Stimulated activated CD4-positive, alpha-beta T cell treated with anti-CD3 and anti-CD28 coated beads, Interleukin-1b, Interleukin-23, amount 100 ng/mL, for 48 hours (primary cell): ENCODE measurements around the gene SESTD1.
A peak's percentile ranks its signal among the peaks of the same experiment; 100 is the strongest.

Experiments
- DNase-seq: peaks from one replicate; pipeline ENCODE4 v3.0.0-alpha.2; 2020

Gene SESTD1

GRCh38 chr2:179264368-179265081 is at the start of gene SESTD1:
SESTD1 (minus strand) TSS chr2:179264832; CDS start chr2:179191841, 72,991 bp downstream.
- DNase-seq: peak; percentile 33

GRCh38 chr2:179313057-179313456 is 48.4 kb upstream of the SESTD1 start:
- DNase-seq: no peak

- no peak for DNase-seq
Measured at GRCh38 chr2:179311101-179311500, 46.5 kb upstream of the SESTD1 start.

GRCh38 chr2:179307616-179308371 is 43.2 kb upstream of the SESTD1 start:
- DNase-seq: no peak

- DNase-seq: no peak
Measured at GRCh38 chr2:179305125-179305524, 40.5 kb upstream of the SESTD1 start.

- DNase-seq: no peak
Measured at GRCh38 chr2:179304424-179304823, 39.8 kb upstream of the SESTD1 start.

GRCh38 chr2:179302764-179303571 is 38.3 kb upstream of the SESTD1 start:
- no peak for DNase-seq

- DNase-seq: no peak
Measured at GRCh38 chr2:179302149-179302548, 37.5 kb upstream of the SESTD1 start.

GRCh38 chr2:179298666-179299065 is 34.0 kb upstream of the SESTD1 start:
- DNase-seq: no peak

GRCh38 chr2:179297927-179298326 is 33.3 kb upstream of the SESTD1 start:
- no peak for DNase-seq

GRCh38 chr2:179290329-179290728 is 25.7 kb upstream of the SESTD1 start:
- no peak for DNase-seq

GRCh38 chr2:179285060-179285459 is 20.4 kb upstream of the SESTD1 start:
- no peak for DNase-seq

GRCh38 chr2:179277429-179278196 is 13.0 kb upstream of the SESTD1 start:
- no peak for DNase-seq

GRCh38 chr2:179275253-179276012 is 10.8 kb upstream of the SESTD1 start:
- no peak for DNase-seq

- DNase-seq: no peak
Measured at GRCh38 chr2:179274749-179275148, 10.1 kb upstream of the SESTD1 start.

GRCh38 chr2:179273461-179273962 is 8.9 kb upstream of the SESTD1 start:
- no peak for DNase-seq

GRCh38 chr2:179272406-179273192 is 8.0 kb upstream of the SESTD1 start:
- DNase-seq: no peak

GRCh38 chr2:179270689-179271088 is 6.1 kb upstream of the SESTD1 start:
- no peak for DNase-seq

GRCh38 chr2:179268277-179268925 is 3.8 kb upstream of the SESTD1 start:
- peak; percentile 40 for DNase-seq

- DNase-seq: no peak
Measured at GRCh38 chr2:179266271-179266670, 1.6 kb upstream of the SESTD1 start.
